ENCODE data around the gene ABCB10. TPM values are rescaled to one million over a fixed set of nuclear protein-coding genes. Genes with fewer than 3 reads are reported as not detected.
A peak's percentile ranks its signal among the peaks of the same experiment; 100 is the strongest.

Gene ABCB10
- polyA plus RNA-seq, 1 donor (not counting 4 experiments of a cell fraction or from before 2014, with no cell fraction given): 14.3 TPM

- Histone ChIP-seq H4K20me1 (ENCODE audit: control insufficient read depth, extremely low read depth, insufficient read depth, low read length) (no peaks in the 10 kb centered on the region), H3K79me2 (ENCODE audit: control insufficient read depth, insufficient read depth, low read length) (no peaks in the 10 kb centered on the region), H3K9me3 (ENCODE audit: control insufficient read depth, low read depth, low read length) (no peaks in the 10 kb centered on the region), H3K4me1 (ENCODE audit: control insufficient read depth, extremely low read depth, insufficient read depth, low read length) (peaks cover 6% of the 10 kb centered on the region), H3K4me3 (ENCODE audit: control insufficient read depth in 2 of 3, extremely low read depth in 1 of 3, insufficient read depth in 2 of 3, low read depth in 1 of 3, low read length in 3 of 3) (no peak overlapping the region), H3K27me3 (ENCODE audit: control insufficient read depth, extremely low read depth, insufficient read depth, low read length) (no peaks in the 10 kb centered on the region), H3K9ac (ENCODE audit: control insufficient read depth, extremely low read depth, insufficient read depth, low read length) (no peak overlapping the region), H3K9me1 (ENCODE audit: control insufficient read depth, extremely low read depth, insufficient read depth, low read length) (no peaks in the 10 kb centered on the region), H3K4me2 (ENCODE audit: control insufficient read depth, extremely low read depth, insufficient read depth, low read depth, low read length) (no peak overlapping the region), H3K36me3 (ENCODE audit: control insufficient read depth in 2 of 2, extremely low read depth in 1 of 2, insufficient read depth in 2 of 2, low read length in 2 of 2) (no peaks in the 10 kb centered on the region), H3K27ac (ENCODE audit: control insufficient read depth, insufficient read depth, low read length) (no peak overlapping the region), H2AFZ (ENCODE audit: control insufficient read depth, low read length) (no peak overlapping the region)
- dilution Hi-C loops (cut with MboI; ENCODE audit: extremely low pct_ligation_motif_present, low sequenced_read_pairs): no loop called here
- DNase-seq (ENCODE audit: low read depth, low spot score): no peak
- no peak for TF ChIP-seq EZH2 (IDR thresholded peaks at IDR 0.05; ENCODE audit: low read length)
- no peak for TF ChIP-seq CTCF (optimal IDR thresholded peaks at IDR 0.05 in 1 of 3, IDR thresholded peaks at IDR 0.05 in 1 of 3, conservative IDR thresholded peaks at IDR 0.05 in 1 of 3; ENCODE audit: extremely low read depth in 1 of 3, insufficient read depth in 2 of 3, low read length in 3 of 3)
- no peak for FAIRE-seq
These were observed 23.0 kb upstream of the ABCB10 start for GRCh38 chr1:229581485-229581884.

- Histone ChIP-seq H3K4me3 (ENCODE audit: control insufficient read depth in 2 of 3, extremely low read depth in 1 of 3, insufficient read depth in 2 of 3, low read depth in 1 of 3, low read length in 3 of 3) (peak overlapping the region in 2 of 3 experiments; percentile 2), H3K9me1 (ENCODE audit: control insufficient read depth, extremely low read depth, insufficient read depth, low read length) (no peaks in the 10 kb centered on the region), H3K4me2 (ENCODE audit: control insufficient read depth, extremely low read depth, insufficient read depth, low read depth, low read length) (peak overlapping the region; percentile 56), H3K4me1 (ENCODE audit: control insufficient read depth, extremely low read depth, insufficient read depth, low read length) (peaks cover 6% of the 10 kb centered on the region), H4K20me1 (ENCODE audit: control insufficient read depth, extremely low read depth, insufficient read depth, low read length) (no peaks in the 10 kb centered on the region), H3K9ac (ENCODE audit: control insufficient read depth, extremely low read depth, insufficient read depth, low read length) (no peak overlapping the region), H2AFZ (ENCODE audit: control insufficient read depth, low read length) (peak overlapping the region; percentile 41), H3K27ac (ENCODE audit: control insufficient read depth, insufficient read depth, low read length) (no peak overlapping the region), H3K27me3 (ENCODE audit: control insufficient read depth, extremely low read depth, insufficient read depth, low read length) (no peaks in the 10 kb centered on the region), H3K79me2 (ENCODE audit: control insufficient read depth, insufficient read depth, low read length) (no peaks in the 10 kb centered on the region), H3K9me3 (ENCODE audit: control insufficient read depth, low read depth, low read length) (no peaks in the 10 kb centered on the region), H3K36me3 (ENCODE audit: control insufficient read depth in 2 of 2, extremely low read depth in 1 of 2, insufficient read depth in 2 of 2, low read length in 2 of 2) (no peaks in the 10 kb centered on the region)
- no peak for DNase-seq (ENCODE audit: low read depth, low spot score)
- dilution Hi-C loops (cut with MboI; ENCODE audit: extremely low pct_ligation_motif_present, low sequenced_read_pairs): no loop called here
- TF ChIP-seq CTCF (optimal IDR thresholded peaks at IDR 0.05 in 1 of 3, IDR thresholded peaks at IDR 0.05 in 1 of 3, conservative IDR thresholded peaks at IDR 0.05 in 1 of 3; ENCODE audit: extremely low read depth in 1 of 3, insufficient read depth in 2 of 3, low read length in 3 of 3) (no peak), EZH2 (IDR thresholded peaks at IDR 0.05; ENCODE audit: low read length) (no peak)
- no peak for FAIRE-seq
These were observed 20.7 kb upstream of the ABCB10 start for GRCh38 chr1:229579059-229579673.

Measured in keratinocyte (primary cell).